ENCODE measurements around the gene CRIM1. TPM values are rescaled to one million over a fixed set of nuclear protein-coding genes. Genes with fewer than 3 reads are reported as not detected.
A peak's percentile ranks its signal among the peaks of the same experiment; 100 is the strongest.

CRIM1 gene
- total RNA-seq, 2 experiments from 2014 or later = 3.9 to 5.2 TPM

DNA sequence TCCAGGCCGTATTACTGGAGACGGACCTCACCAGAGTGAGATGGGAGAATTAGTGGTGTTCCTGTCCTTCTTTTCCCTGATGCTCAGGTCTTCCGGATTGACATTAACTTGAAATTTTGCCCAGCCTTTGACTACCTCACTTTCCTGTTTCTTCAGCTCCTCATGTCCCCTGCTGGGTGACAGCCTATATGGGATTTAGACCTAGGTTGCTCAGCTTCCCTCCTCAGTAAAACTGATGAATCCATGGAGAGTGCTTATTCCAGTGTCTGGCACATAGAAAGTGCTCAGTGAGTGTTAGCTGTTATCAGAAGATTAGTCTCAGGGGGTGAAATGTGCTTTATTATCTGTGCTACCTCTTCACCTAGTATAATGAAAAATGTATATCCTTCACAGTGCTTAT is 30.0 kb downstream of the CRIM1 start:
- H3K27ac Mint-ChIP-seq = no peak overlapping the region
- ChIA-PET POLR2A (no interaction called here), CTCF (interaction anchor here (0.6 kb wide), 1 partner anchor 263 kb away, joined by 3 read pairs; no protein-coding TSS in a partner anchor)
- intact Hi-C loops (cut with DNase I, micrococcal nuclease) = no loop called here
- H3K9me3 Mint-ChIP-seq (ENCODE audit: low read depth) = no peaks in the 10 kb centered on the region
- peaks cover 3% of the 10 kb centered on the region for H3K27me3 Mint-ChIP-seq
- H3K36me3 Mint-ChIP-seq (ENCODE audit: low read depth) = no peaks in the 10 kb centered on the region
- no peak overlapping the region for H3K4me3 Mint-ChIP-seq
- H3K4me1 Mint-ChIP-seq = peaks cover 10% of the 10 kb centered on the region
- ATAC-seq = no peak
- peak; percentile 19 for DNase-seq

DNA sequence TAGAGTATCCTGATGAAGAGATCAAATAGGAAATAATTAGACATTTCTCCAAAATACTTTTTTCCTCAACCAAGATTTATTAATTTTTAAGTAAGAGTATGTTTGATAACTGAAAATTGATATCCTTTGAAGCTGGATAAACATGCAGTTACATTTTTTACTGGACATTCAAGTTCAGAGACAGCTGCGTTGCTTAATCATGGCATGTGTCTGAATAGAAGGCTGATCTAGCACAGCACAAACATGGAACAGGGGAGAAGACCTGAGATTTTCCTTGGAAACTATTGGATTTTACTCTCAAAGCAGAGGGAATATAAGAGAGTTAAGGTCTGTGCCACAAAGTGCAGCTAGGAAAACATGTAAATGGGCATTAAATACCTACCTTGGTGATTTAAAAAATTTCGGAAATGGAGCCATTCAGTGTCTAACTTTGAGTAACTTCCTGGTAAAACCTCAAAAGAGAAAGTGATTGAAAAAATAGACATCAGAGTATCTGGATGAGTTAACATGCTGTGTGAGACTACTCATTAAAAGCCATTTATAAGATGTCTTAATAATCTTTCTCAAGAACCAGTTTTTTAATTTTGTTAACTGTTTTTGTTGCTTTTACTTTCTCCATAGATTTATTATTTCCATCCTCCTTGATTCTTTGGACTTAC is 31.8 kb downstream of the CRIM1 start:
- intact Hi-C loops (cut with DNase I, micrococcal nuclease) = no loop called here
- H3K4me3 Mint-ChIP-seq = no peak overlapping the region
- H3K27me3 Mint-ChIP-seq = peaks cover 3% of the 10 kb centered on the region
- no peaks in the 10 kb centered on the region for H3K36me3 Mint-ChIP-seq (ENCODE audit: low read depth)
- ChIA-PET POLR2A (no interaction called here), CTCF (interaction anchor here (1.2 kb wide), 1 partner anchor 16 kb away, joined by 3 read pairs; no protein-coding TSS in a partner anchor)
- DNase-seq (no peak), ATAC-seq (peak; percentile 53)
- H3K9me3 Mint-ChIP-seq (ENCODE audit: low read depth) = no peaks in the 10 kb centered on the region
- H3K4me1 Mint-ChIP-seq = peaks cover 10% of the 10 kb centered on the region
- H3K27ac Mint-ChIP-seq = no peak overlapping the region

DNA sequence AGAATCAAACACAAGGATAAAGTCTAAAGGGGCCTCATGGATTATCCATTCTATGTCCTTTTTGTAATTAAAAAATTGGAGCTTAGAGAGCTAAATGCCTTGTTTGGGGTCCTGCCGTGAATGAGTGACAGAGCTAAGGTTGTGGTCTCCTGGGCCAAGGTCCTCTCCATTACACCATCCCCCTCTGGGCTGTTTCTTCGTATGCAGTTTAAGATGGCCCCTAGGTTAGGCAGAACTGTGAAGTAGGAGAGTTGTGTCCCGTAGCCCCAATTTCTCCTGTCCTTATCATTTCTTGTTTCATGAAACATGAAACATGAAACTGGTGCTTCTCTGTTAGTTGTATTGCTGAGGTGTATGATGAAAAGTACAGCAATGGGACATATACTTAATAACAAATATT is 32.9 kb downstream of the CRIM1 start:
- DNase-seq (no peak), ATAC-seq (no peak)
- CTCF ChIA-PET = no interaction called here
- H3K9me3 Mint-ChIP-seq (ENCODE audit: low read depth) = no peaks in the 10 kb centered on the region
- no peak overlapping the region for H3K27ac Mint-ChIP-seq
- intact Hi-C loops (cut with DNase I, micrococcal nuclease) = no loop called here
- peaks cover 3% of the 10 kb centered on the region for H3K27me3 Mint-ChIP-seq
- no peaks in the 10 kb centered on the region for H3K36me3 Mint-ChIP-seq (ENCODE audit: low read depth)
- H3K4me1 Mint-ChIP-seq = peaks cover 10% of the 10 kb centered on the region
- POLR2A ChIA-PET = no interaction called here
- H3K4me3 Mint-ChIP-seq = no peak overlapping the region

DNA sequence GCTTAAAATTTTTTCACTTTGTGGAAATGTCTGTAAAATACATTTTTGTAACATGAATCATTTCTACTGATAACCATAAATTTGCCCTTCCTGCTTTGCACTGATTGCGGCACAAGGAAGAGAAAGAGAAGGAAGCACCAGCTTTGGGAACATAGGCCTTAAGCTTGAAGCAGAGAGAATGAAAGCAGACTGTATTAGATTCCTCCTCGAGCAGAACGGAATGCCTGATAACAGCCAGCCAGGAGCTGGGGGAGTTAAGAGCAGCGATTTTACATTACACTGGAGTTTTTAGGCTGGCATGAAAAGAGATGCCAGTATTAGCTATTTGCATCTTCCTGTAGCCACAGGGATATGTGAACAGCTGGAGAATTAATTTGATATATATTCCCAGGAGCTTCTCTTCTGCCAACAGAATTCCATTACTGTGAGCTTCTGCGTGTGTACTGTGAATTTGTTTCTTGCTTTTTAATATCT is 33.5 kb downstream of the CRIM1 start:
- H3K36me3 Mint-ChIP-seq (ENCODE audit: low read depth) = no peaks in the 10 kb centered on the region
- ChIA-PET POLR2A (no interaction called here), CTCF (interaction anchor here (1.0 kb wide), 1 partner anchor 155 kb away, joined by 3 read pairs; no protein-coding TSS in a partner anchor)
- H3K4me1 Mint-ChIP-seq = peaks cover 10% of the 10 kb centered on the region
- H3K9me3 Mint-ChIP-seq (ENCODE audit: low read depth) = no peaks in the 10 kb centered on the region
- H3K4me3 Mint-ChIP-seq = no peak overlapping the region
- DNase-seq (no peak), ATAC-seq (no peak)
- peaks cover 3% of the 10 kb centered on the region for H3K27me3 Mint-ChIP-seq
- no peak overlapping the region for H3K27ac Mint-ChIP-seq
- intact Hi-C loops (cut with DNase I, micrococcal nuclease) = no loop called here

DNA sequence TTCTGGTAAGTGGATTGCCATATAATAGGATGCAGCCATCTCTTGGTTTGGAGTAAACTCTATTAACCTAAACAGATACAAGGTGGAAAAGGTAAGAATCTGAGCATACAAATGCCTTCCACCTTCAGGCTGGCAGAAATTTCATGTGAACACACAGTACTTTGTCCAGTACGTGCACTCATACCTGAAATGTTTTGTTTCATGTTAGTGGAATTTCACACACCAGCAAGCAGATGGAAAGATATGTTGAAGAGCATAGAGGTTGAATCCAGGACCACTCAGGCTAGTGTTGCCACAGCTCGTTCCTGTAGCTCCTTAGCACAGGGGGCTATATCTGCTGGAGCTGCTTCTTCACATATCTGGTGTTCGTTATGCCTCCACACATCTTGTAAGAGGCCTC is 34.0 kb downstream of the CRIM1 start:
- no peak for ATAC-seq
- CTCF ChIA-PET = interaction anchor here (1.0 kb wide), 1 partner anchor 155 kb away, joined by 3 read pairs; no protein-coding TSS in a partner anchor
- POLR2A ChIA-PET = no interaction called here
- Mint-ChIP-seq H3K4me3 (no peak overlapping the region), H3K27me3 (peaks cover 3% of the 10 kb centered on the region), H3K27ac (no peak overlapping the region), H3K36me3 (ENCODE audit: low read depth) (no peaks in the 10 kb centered on the region), H3K4me1 (peaks cover 10% of the 10 kb centered on the region), H3K9me3 (ENCODE audit: low read depth) (no peaks in the 10 kb centered on the region)
- no peak for DNase-seq
- intact Hi-C loops (cut with DNase I, micrococcal nuclease) = no loop called here

DNA sequence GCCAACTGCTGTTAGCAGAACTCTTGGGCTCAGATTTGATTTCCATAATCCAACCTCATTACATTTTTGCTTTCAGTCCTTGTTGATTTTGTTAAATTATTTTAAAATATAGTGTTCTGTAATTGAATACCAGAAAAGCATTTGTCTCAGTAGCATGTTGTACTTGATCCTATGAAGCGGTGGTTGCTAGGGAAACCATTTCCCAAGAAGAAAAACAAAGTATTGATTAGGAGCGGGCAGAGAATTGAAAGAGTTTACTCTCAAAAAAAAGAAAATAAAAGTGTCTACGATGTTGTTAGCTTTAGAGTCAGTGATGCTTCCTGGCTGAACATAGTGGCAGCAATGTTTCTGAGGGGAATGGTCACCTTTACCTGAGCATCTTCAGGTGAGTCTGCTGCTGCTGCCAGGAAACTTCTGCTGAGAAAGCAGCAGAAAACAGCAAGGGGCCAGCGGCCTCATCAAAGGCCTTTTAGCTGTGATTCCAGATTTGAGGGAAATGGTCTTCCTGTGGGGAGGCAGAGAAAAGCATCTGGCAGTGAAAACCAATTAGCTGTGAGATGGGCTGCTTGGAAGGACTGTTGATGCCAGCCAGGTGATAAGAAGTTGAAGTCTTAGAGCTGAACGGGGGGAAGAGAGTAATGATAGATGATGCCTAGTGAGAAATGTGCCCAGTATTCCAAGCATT is 37.1 kb downstream of the CRIM1 start:
- Mint-ChIP-seq H3K36me3 (ENCODE audit: low read depth) (no peaks in the 10 kb centered on the region), H3K27me3 (no peaks in the 10 kb centered on the region), H3K27ac (no peak overlapping the region), H3K9me3 (ENCODE audit: low read depth) (no peaks in the 10 kb centered on the region), H3K4me1 (peaks cover 2% of the 10 kb centered on the region), H3K4me3 (no peak overlapping the region)
- CTCF ChIA-PET = interaction anchor here (0.8 kb wide), 2 partner anchors 19 to 40 kb away, joined by 3 to 4 read pairs; no protein-coding TSS in a partner anchor
- POLR2A ChIA-PET = no interaction called here
- intact Hi-C loops (cut with DNase I, micrococcal nuclease) = no loop called here
- DNase-seq (no peak), ATAC-seq (no peak)

DNA sequence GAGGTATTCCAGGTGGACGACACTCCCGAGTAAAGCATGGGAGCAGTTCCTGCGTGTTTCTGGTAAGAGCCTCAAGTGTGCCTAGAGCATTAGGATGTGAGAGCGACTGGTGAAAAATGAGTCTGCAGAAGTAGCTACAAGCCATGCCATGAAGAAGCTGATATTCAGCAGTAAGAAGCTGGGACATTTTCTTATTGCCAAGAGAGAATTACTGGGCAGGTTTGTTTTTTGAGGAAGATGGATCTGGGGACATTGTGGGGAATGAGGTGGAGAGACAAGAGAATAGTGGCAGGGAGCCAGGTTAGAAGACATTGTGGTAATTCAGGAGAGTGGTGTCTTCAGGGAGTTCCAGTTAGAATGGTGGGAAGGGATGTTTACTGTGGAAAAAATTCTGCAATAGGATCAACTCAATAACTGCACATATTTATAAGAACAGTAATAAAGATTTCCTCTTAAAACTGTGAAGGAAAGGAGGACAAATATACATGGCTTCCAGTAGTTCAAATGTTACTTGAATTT is 38.2 kb downstream of the CRIM1 start:
- ChIA-PET CTCF (interaction anchor here (0.8 kb wide), 1 partner anchor 41 kb away, joined by 3 read pairs; no protein-coding TSS in a partner anchor), POLR2A (no interaction called here)
- ATAC-seq (no peak), DNase-seq (no peak)
- no peaks in the 10 kb centered on the region for H3K36me3 Mint-ChIP-seq (ENCODE audit: low read depth)
- no peaks in the 10 kb centered on the region for H3K4me1 Mint-ChIP-seq
- no peaks in the 10 kb centered on the region for H3K27me3 Mint-ChIP-seq
- intact Hi-C loops (cut with DNase I, micrococcal nuclease) = no loop called here
- H3K9me3 Mint-ChIP-seq (ENCODE audit: low read depth) = no peaks in the 10 kb centered on the region
- H3K27ac Mint-ChIP-seq = no peak overlapping the region
- no peak overlapping the region for H3K4me3 Mint-ChIP-seq

DNA sequence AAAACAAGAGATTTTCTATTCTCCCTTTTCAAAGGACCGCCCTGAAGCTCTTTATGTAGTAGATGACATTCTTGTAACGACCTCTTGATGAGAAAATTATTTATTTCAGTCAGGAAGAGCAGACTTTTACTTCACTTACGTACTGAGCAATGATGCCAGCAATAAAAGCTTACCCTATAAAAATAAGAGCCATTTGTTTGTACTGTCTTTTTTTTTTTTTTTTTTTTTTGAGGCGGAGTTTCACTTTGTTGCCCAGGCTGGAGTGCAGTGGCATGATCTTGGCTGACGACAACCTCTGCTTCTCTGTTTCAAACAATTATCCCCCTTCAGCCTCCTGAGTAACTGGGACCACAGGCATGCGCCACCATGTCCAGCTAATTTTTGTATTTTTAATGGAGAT is 39.2 kb downstream of the CRIM1 start:
- Mint-ChIP-seq H3K27ac (no peak overlapping the region), H3K9me3 (ENCODE audit: low read depth) (no peaks in the 10 kb centered on the region), H3K27me3 (no peaks in the 10 kb centered on the region), H3K36me3 (ENCODE audit: low read depth) (no peaks in the 10 kb centered on the region), H3K4me3 (no peak overlapping the region), H3K4me1 (no peaks in the 10 kb centered on the region)
- ATAC-seq (no peak), DNase-seq (no peak)
- intact Hi-C loops (cut with DNase I, micrococcal nuclease) = no loop called here
- POLR2A ChIA-PET = interaction anchor here (0.6 kb wide), 1 partner anchor 455 kb away, joined by 4 read pairs; no protein-coding TSS in a partner anchor
- CTCF ChIA-PET = no interaction called here

DNA sequence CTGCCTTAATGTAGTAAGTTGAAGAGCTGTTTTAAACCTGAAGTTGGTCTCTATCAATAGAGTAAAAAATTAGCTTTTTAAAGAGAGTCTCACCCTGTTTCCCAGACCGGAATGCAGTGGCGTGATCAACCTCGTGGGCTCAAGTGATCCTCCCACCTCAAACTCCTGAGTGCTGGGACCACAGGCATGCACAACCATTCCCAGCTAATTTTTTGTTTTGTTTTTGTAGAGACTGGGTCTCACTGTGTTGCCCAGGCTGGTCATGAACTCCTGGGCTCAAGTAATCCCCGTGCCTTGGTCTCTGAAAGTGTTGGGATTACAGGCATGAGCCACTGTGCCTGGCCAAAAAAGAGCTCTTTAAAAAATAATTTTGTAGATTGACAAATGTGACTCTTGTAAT is 40.3 kb downstream of the CRIM1 start:
- Mint-ChIP-seq H3K36me3 (ENCODE audit: low read depth) (no peaks in the 10 kb centered on the region), H3K4me3 (no peak overlapping the region), H3K4me1 (no peaks in the 10 kb centered on the region), H3K27me3 (no peaks in the 10 kb centered on the region), H3K9me3 (ENCODE audit: low read depth) (no peaks in the 10 kb centered on the region), H3K27ac (no peak overlapping the region)
- ChIA-PET CTCF (interaction anchor here (0.6 to 1.5 kb wide), 5 partner anchors 12 to 1566 kb away, joined by 3 to 4 read pairs (median 4); no protein-coding TSS in a partner anchor), POLR2A (no interaction called here)
- ATAC-seq = no peak
- DNase-seq = no peak
- intact Hi-C loops (cut with DNase I, micrococcal nuclease) = no loop called here

DNA sequence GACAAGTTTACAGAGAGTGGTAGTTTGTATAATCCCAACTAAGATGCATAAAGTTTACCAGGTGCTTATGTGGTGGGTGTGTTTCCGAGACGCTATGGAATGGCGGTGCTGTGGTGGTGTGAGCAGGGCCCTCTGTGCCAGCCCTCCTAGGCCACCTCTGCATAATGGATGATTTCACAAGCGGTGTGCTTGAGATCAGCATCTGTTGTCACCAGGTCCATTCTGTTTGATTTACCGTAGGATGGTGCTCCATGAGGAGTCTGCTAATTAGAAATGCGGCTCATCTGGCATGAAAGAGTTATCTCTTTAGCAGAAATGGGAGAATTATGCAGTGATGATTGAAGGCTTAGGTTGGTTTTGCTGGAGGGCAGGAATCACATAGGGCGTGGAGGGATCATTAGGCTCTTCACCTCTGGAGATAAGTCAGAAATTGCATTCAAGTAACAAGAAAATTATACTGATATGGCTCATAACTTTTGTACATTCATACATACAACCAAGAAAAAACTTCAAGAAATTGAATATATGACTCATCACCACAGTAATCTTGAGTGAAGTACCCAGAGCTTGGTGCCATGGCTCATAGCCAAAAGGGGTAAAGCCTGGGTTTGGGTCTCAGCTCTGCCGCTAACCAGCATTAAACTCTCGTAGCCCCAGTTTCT is 41.4 kb downstream of the CRIM1 start:
- Mint-ChIP-seq H3K36me3 (ENCODE audit: low read depth) (no peaks in the 10 kb centered on the region), H3K4me1 (no peaks in the 10 kb centered on the region), H3K27me3 (no peaks in the 10 kb centered on the region), H3K4me3 (no peak overlapping the region), H3K27ac (no peak overlapping the region), H3K9me3 (ENCODE audit: low read depth) (no peaks in the 10 kb centered on the region)
- DNase-seq (no peak), ATAC-seq (no peak)
- ChIA-PET POLR2A (no interaction called here), CTCF (interaction anchor here (0.6 to 1.5 kb wide), 3 partner anchors 13 to 1999 kb away, joined by 3 to 4 read pairs (median 3); no protein-coding TSS in a partner anchor)
- intact Hi-C loops (cut with DNase I, micrococcal nuclease) = no loop called here

DNA sequence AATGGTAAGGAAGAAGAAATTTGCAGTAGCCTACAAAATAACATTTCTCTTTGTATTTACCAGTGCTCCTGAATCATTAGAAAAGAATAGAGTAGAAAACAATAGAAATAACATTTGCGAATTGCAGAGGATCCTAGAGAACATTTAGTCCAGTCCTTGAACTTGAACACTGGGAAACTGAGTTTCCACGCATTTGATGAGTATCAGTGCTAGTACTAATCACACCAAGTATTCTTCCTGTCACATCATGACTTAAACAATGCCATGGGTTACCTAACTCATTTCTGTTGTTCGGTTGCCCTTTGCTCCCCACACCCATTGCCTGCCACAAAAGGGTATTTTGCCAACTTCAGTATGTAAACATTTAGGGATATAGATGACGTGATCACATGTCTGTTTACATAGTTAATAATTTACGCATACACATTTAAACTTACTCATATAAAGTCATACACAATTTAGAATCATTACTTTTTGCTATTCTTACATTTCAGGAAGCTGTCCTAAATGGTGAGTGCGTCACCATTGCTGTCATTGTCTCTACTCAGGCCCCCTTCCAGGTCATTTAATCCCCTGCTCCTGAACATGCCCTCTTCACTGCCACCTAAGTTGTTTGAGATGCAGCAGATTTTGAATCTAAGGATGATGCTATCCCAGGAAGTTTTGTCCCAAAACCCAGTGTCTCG is 42.3 kb downstream of the CRIM1 start:
- H3K36me3 Mint-ChIP-seq (ENCODE audit: low read depth) = no peaks in the 10 kb centered on the region
- CTCF ChIA-PET = no interaction called here

More for the DNA sequence above, 42.3 kb downstream of the CRIM1 start:
- Mint-ChIP-seq H3K9me3 (ENCODE audit: low read depth) (no peaks in the 10 kb centered on the region), H3K4me1 (no peaks in the 10 kb centered on the region), H3K27me3 (no peaks in the 10 kb centered on the region), H3K27ac (no peak overlapping the region), H3K4me3 (no peak overlapping the region)
- POLR2A ChIA-PET = no interaction called here
- DNase-seq (no peak), ATAC-seq (no peak)
- intact Hi-C loops (cut with DNase I, micrococcal nuclease) = no loop called here

Measured in activated CD4-positive, alpha-beta T cell treated with anti-CD3 and anti-CD28 coated beads for 36 hours (primary cell).